ENCODE measurements around the gene PRKCE.
A peak's percentile ranks its signal among the peaks of the same experiment; 100 is the strongest.

Gene PRKCE

DNA sequence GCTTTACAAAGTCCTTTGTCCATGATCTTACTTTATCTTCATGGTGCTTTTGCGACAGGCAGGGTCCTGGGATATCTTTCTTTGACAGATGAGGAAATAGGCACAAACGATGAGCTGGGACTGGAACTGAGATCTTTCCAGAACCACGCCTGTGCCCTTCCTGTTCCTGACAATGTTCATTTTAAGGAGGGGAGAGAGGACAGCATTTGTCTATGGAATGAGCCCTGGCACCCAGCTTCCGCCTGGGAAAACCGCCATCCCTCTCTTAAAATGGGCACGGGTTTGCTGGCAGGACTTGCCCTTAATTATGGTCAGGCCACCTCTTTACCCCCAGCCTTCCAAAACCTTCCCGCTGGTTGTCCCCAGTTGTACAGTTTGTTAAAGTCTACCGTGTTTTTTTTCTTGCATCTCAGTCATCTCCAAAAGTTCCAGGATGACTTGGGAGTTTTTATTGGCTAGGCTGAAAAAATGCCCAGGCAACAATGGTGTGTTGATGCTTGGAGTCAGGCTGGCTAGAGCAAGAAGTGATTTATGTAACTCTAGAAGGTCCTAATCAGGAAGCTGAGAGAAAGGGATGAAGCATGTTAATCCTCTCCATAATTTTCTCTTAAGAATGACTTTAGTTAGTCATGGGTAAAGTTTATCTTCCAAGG is 380.8 kb downstream of the PRKCE start:
- DNase-seq = peak in 4 of 51 donors; percentile 1 to 29 (median 2)

DNA sequence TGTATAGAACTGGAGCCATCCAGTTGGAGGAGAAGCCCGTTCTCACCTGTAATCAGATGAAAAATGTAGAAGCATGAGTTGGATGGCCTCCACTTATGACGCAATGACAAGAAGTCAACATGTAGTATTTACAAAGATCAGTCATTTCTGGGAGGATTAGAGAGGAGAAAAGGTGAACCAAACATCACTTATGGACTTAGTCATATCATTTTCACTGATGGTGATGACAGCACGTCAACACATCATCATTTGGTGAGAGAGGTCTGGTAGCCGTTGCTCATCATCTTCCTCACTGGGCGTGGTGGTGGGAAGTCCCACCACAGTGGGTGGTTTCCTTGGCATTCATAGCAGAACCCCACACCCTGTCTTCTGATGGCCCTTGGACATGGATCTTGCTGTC is 381.5 kb downstream of the PRKCE start:
- no peak for DNase-seq

DNA sequence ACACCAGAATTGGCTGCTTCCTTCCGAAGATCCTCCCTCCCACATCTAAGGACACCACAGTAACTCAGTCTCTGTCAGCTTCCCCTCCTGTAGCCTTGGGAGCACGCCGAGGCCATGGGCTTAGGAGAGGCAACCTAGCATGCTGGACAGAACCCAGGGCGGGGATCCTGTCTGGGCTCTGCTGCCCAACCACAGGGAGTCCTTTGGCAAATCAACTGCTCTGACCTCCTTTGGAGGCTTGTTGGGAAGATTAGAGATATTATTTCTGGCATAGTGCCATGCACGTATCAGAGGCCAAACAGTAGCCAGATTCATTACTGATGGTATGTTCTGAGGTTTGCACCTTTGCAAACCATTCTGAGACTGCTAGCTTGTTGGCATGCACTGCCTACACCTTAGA is 383.1 kb downstream of the PRKCE start:
- DNase-seq = no peak

GRCh38 chr2:46036929-46037328 is 385.5 kb downstream of the PRKCE start:
- DNase-seq = no peak

- no peak for DNase-seq
Observed at GRCh38 chr2:46039543-46040303, 388.2 kb downstream of the PRKCE start.

GRCh38 chr2:46040563-46041155 is 389.2 kb downstream of the PRKCE start:
- no peak for DNase-seq

DNA sequence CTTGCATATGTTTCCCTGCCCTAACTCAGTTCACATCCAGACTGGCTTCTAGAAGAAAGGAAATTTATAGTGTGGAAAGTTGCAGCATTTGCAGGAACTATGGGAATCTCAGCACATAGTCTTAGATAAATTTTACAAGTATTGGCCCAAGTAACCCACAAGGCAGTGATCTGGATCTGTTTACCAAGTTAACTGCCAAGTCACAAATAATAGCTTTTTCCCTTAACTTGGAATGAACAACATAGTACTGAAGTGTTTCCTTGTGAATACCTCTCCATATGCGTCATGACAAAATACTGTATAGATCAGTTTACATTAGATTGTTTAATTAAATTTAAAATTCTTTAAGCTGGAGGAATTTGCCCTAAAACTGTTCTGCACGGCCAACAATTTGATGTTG is 390.0 kb downstream of the PRKCE start:
- no peak for DNase-seq

GRCh38 chr2:46042207-46042637 is 390.7 kb downstream of the PRKCE start:
- DNase-seq = no peak

- no peak for DNase-seq
Observed at GRCh38 chr2:46042711-46043110, 391.2 kb downstream of the PRKCE start.

GRCh38 chr2:46045888-46046287 is 394.4 kb downstream of the PRKCE start:
- no peak for DNase-seq

DNA sequence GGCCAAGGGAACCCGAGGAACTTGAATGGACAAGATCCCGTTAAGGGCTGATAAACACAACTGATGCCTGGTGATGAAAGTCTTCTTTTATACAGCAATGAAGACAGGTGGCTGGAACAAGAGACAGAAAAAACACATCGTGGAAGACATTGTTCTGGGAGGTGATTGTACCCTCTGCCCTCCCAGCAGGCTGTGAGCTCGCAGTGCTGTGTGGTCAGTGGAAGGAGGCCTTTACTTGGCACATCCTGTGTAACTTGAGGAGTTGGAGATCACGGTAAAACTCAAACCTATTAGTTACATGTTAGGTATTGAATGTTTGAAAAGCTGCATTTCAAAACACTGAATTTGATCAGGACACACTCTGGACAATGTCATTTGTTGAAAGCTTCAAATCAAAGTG is 395.8 kb downstream of the PRKCE start:
- DNase-seq = no peak

DNA sequence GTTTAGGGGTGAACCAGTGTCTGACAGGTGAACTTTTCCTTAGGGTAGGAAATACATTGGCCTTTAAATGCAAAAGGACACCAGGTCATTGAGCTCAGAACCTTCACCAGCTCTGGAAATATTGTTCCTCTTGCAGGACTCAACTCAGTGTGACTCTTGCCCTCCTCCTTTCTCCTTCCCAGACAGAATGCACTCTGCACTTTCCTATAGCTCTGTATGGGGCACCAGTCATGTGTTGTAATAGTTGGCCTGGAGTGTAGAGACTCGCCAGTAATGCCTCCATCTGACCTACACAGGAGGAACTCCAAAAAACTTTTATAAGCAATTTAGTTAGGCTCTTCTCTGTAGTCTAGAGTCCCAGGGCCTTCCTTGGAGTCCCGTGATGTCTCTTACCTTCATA is 397.2 kb downstream of the PRKCE start:
- DNase-seq = no peak

DNA sequence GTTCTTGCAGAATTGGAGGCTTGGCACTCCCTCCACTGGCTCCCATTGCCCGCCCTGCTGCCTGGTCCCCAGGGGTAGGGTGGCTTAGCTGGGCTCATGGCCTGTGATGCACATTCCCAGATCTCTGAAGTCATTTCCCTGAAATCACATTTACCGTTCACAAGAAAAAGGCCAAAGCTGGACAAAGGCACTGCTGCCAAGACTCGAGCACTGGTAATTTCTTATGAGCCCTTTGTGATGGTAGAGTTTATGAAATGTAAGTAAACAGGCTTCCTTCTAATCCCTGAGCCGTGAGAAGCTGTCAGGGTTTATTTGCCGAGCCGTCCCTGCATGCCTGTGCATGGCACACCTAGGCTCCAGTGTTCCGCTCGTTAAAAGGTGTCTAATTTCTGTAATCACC is 398.6 kb downstream of the PRKCE start:
- no peak for DNase-seq

DNA sequence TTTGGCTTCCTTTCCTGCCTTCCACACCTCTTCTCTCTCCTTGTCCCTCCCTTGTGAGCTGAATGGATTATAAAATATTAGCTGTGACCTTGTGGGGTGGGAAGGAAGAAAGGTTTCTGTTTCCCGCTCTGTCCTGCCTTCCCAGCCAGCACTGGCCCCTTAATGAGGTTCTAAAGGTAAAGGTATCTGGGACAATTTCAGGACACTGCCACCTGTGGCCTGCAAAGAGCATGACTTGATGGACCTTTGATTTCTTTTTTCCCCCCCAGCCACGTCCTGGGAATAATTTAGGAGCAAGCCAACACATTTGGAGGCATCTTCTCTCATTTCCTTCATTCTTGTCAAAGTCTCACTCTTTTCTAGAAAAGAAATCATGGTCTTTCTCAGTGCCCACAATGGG is 399.0 kb downstream of the PRKCE start:
- no peak for DNase-seq

DNA sequence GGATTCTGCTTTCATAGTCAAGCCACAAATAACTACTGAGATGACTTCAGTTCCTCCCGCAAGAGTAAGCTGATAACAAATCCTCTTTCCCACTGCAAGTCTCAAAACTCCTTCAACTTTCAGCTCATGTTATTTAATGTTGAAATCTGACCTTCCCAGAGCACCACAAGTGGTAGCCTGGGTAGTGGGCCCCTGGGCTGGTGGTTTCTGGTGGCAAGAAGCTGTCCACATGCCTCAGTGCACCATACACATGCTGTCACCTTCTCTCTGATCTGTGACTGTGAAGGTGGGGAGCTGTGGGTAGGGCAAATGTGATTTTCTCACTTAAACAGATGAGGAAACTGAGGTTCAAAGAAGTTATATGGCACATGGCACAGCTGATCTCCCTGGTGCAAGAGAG is 399.6 kb downstream of the PRKCE start:
- no peak for DNase-seq

GRCh38 chr2:46053564-46053963 is 402.1 kb downstream of the PRKCE start:
- DNase-seq = no peak

DNA sequence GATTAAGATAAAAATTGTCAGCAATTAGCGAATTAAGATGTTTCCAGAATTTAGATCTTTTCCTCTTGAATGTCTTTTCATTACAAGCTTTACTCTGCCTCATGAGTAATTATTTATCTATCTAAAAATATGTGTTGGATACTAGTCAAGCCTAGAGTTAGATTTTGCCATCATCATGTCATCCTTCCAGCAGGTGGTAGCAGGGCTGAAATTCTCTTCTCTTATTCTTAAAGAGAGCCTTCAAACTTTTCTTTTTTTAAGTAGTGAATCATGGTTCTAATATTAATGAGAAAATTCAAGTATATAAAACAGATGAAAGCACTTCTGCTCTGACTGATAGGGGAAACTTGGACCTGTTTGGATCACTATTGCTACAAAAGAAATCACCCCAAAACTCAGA is 405.1 kb downstream of the PRKCE start:
- no peak for DNase-seq

- DNase-seq = peak in 12 of 51 donors; percentile 3 to 32 (median 6)
Observed at GRCh38 chr2:46058140-46058539, 406.7 kb downstream of the PRKCE start.

GRCh38 chr2:46062637-46063412 is 411.4 kb downstream of the PRKCE start:
- DNase-seq = peak in 40 of 51 donors; percentile 4 to 77 (median 32)

DNA sequence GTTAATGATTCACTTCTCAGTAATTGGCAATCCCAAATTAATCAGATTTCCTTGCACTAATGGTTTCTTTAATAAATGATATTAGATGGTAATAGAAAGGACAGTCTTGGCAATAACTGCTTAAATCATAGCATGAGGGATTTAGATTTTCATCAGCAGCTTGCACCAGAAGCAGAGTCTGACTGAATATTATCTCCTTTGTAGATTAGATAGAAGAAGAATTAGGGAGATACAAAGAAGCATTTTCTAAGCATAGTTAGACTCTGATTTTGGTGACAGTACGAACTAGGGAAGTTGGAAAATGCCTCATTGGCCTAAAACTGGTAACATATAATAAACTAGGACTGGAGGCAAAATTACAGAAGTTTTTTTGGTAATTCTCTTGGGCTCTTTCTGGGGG is 412.9 kb downstream of the PRKCE start:
- no peak for DNase-seq

GRCh38 chr2:46065152-46065551 is 413.7 kb downstream of the PRKCE start:
- no peak for DNase-seq

GRCh38 chr2:46066116-46066515 is 414.6 kb downstream of the PRKCE start:
- no peak for DNase-seq
